Nephron progenitor cell (in vitro differentiated cells): ENCODE data around the gene DCAF11.
A peak's percentile ranks its signal among the peaks of the same experiment; 100 is the strongest.

ENCODE experiments used
- DNase-seq: peaks from one replicate; pipeline ENCODE4 v3.0.0; 2021
- H3K27ac Mint-ChIP-seq: 2 replicates; pipeline ENCODE4 v1.8.0; 2021; ENCODE audit warnings: mild to moderate bottlenecking, moderate library complexity, mixed read lengths
- H3K27me3 Mint-ChIP-seq: 2 replicates; pipeline ENCODE4 v1.8.0; 2021; ENCODE audit warnings: mild to moderate bottlenecking, low read depth, mixed read lengths; ENCODE audit not compliant: poor library complexity
- H3K36me3 Mint-ChIP-seq: 2 replicates; pipeline ENCODE4 v1.8.0; 2021; ENCODE audit warnings: low read depth, mixed read lengths
- H3K4me1 Mint-ChIP-seq: 2 replicates; pipeline ENCODE4 v1.8.0; 2021; ENCODE audit warnings: mixed read lengths
- H3K4me3 Mint-ChIP-seq: 2 replicates; pipeline ENCODE4 v1.8.0; 2021; ENCODE audit warnings: mild to moderate bottlenecking, moderate library complexity, mixed read lengths
- H3K9me3 Mint-ChIP-seq: 2 replicates; pipeline ENCODE4 v1.8.0; 2021; ENCODE audit warnings: mild to moderate bottlenecking, moderate library complexity, mixed read lengths
- TF ChIP-seq, protein P1 (sequence below): fragments of 200-600 bp; sonication (generic); IDR thresholded peaks from 2 replicates; pipeline ENCODE4 v1.5.0; 2021; ENCODE audit warnings: antibody characterized with exemption

The DCAF11 gene

DNA sequence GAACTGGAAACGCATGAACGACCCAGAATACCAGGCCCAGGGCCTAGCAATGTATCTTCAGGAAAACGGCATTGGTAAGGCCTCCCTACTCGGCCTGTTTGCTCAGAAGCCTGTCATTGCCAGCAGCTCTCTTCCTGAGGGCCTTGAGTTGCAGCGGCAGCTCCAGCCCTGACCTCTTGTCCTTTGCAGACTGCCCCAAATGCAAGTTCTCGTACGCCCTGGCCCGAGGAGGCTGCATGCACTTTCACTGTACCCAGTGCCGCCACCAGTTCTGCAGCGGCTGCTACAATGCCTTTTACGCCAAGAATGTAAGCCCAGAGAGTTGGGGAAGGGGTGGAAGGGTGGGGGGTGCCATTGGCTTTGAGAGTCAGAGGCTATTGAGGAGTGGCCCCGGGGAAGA, 42.8 kb downstream of the DCAF11 start:
- TF ChIP-seq, protein P1, sequence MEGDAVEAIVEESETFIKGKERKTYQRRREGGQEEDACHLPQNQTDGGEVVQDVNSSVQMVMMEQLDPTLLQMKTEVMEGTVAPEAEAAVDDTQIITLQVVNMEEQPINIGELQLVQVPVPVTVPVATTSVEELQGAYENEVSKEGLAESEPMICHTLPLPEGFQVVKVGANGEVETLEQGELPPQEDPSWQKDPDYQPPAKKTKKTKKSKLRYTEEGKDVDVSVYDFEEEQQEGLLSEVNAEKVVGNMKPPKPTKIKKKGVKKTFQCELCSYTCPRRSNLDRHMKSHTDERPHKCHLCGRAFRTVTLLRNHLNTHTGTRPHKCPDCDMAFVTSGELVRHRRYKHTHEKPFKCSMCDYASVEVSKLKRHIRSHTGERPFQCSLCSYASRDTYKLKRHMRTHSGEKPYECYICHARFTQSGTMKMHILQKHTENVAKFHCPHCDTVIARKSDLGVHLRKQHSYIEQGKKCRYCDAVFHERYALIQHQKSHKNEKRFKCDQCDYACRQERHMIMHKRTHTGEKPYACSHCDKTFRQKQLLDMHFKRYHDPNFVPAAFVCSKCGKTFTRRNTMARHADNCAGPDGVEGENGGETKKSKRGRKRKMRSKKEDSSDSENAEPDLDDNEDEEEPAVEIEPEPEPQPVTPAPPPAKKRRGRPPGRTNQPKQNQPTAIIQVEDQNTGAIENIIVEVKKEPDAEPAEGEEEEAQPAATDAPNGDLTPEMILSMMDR: no peak
- H3K9me3 Mint-ChIP-seq: no peaks in the 10 kb centered on the region
- H3K27ac Mint-ChIP-seq: peak overlapping the region; percentile 39
- H3K4me3 Mint-ChIP-seq: no peak overlapping the region
- peaks cover 21% of the 10 kb centered on the region for H3K4me1 Mint-ChIP-seq
- DNase-seq: no peak
- no peaks in the 10 kb centered on the region for H3K27me3 Mint-ChIP-seq
- peaks cover 48% of the 10 kb centered on the region for H3K36me3 Mint-ChIP-seq

DNA sequence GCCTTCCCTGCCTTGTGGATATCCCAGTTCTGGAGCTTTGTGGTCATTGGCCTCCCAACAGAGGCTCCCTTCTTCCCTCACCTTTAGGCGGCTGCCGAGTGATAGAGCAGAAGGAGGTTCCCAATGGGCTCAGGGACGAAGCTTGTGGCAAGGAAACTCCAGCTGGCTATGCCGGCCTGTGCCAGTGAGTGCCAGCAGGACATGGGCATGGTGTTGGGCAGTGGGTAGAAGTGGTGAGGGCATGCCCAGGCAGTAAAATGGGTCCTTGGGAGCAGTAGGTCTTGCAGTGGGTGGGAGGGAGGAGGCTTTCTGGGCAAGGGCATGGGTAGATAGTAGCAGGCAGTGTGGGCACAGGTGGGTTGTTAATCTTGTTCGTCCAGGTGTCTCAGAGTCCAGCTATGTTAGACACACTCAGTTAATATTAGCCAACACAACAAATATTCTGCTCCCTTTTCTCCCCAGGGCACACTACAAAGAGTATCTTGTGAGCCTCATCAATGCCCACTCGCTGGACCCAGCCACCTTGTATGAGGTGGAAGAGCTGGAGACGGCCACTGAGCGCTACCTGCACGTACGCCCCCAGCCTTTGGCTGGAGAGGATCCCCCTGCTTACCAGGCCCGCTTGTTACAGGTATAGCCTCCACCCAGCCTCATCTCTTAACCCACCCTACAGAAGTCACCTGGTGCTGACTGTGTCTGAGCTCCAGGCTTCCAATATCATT, 45.4 kb downstream of the DCAF11 start:
- H3K27me3 Mint-ChIP-seq: no peaks in the 10 kb centered on the region
- H3K27ac Mint-ChIP-seq: no peak overlapping the region
- no peak overlapping the region for H3K4me3 Mint-ChIP-seq
- TF ChIP-seq, protein P1: no peak
- H3K9me3 Mint-ChIP-seq: no peaks in the 10 kb centered on the region
- H3K4me1 Mint-ChIP-seq: peaks cover 30% of the 10 kb centered on the region
- H3K36me3 Mint-ChIP-seq: peaks cover 42% of the 10 kb centered on the region
- DNase-seq: no peak

DNA sequence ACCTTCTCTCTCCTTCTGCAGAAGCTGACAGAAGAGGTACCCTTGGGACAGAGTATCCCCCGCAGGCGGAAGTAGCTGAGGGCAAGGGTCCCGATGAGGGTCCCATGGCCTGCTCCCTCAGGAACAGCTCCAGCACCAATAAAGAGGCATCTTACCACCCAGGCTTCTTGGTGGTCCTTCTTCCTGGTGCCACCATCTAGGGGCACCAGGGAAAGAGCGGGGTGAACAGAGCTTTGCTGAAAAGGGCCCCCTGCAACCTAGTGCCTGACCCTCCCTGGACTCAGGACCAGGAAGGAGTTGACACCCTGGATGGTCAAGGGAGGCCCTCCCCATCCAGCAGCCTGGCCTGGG, 45.9 kb downstream of the DCAF11 start:
- TF ChIP-seq, protein P1: no peak
- Mint-ChIP-seq H3K9me3 (no peaks in the 10 kb centered on the region), H3K27me3 (no peaks in the 10 kb centered on the region), H3K4me3 (no peak overlapping the region), H3K36me3 (peaks cover 45% of the 10 kb centered on the region), H3K27ac (no peak overlapping the region), H3K4me1 (peaks cover 30% of the 10 kb centered on the region)
- DNase-seq: no peak

DNA sequence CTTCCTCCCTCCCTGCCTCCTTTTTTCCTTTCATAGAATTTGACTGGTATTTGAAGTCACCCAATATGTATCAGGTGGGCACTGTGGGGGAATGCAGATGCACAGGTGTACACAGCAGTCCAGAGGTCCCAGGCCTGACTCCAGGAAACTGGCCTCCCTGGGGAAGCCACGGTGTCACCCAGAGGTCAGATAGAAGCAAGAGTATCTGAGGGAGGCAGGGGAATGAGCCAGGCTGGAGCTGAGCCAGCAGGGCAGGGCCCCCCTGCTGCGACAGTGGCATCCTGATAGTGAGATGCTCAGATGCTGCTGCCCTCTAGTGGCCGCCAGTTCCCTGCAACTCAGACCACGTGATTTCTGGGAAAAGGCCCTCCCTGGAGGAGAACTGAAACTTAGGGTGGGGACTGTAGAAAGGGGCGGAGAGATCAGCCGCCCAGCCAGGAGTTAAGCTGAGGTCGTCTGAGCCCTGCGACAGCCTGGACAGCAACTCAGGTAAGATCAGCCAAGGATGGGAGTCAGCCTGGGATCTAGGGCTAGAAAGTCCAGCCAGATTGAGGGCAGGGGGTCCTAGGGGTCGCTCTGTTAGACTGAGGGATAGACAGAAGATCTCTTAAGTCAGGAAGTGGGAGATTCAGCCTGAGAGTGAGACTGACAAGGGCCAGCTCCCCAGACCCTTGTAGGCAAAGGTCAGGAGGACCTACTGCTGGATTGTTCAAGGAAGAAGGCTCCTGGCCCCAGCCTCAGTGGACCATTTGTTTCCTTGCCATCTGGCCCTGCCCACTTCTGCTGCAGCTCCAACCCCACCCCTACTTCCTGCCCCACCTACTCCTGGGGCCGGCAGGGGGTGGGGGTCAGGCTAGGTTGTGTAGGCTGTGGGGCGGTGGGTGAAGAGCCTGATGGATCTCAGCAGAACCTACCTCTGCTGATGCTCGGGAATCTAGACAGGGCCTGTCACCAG, 46.5 kb downstream of the DCAF11 start, which contains the start of gene IRF9:
Gene IRF9 (plus strand): TSS at position 416 of the 955 bp plus-strand sequence. CDS start 880 bp downstream, outside the sequence.
- peaks cover 30% of the 10 kb centered on the region for H3K4me1 Mint-ChIP-seq
- H3K27me3 Mint-ChIP-seq: no peaks in the 10 kb centered on the region
- H3K4me3 Mint-ChIP-seq: peak within 1 kb of the TSS; percentile 91
- TF ChIP-seq, protein P1: peak; percentile 90
- H3K36me3 Mint-ChIP-seq: peaks cover 45% of the 10 kb centered on the region
- peak within 1 kb of the TSS; percentile 99 for H3K27ac Mint-ChIP-seq
- peak; percentile 99 for DNase-seq
- no peaks in the 10 kb centered on the region for H3K9me3 Mint-ChIP-seq

DNA sequence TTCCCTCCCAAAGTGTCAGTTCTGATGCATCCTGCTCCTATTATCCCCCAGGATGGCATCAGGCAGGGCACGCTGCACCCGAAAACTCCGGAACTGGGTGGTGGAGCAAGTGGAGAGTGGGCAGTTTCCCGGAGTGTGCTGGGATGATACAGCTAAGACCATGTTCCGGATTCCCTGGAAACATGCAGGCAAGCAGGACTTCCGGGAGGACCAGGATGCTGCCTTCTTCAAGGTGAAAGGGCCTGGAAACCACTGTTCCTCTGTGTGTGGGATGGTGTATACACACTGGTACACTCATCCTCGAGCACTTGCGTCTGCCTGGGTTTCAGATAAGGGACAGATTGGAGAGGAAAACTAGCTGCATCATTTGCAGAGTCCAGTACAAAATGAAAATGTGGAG, 47.5 kb downstream of the DCAF11 start:
- TF ChIP-seq, protein P1: no peak
- peaks cover 47% of the 10 kb centered on the region for H3K36me3 Mint-ChIP-seq
- no peaks in the 10 kb centered on the region for H3K27me3 Mint-ChIP-seq
- peak overlapping the region; percentile 91 for H3K4me3 Mint-ChIP-seq
- H3K4me1 Mint-ChIP-seq: peaks cover 30% of the 10 kb centered on the region
- no peak for DNase-seq
- H3K9me3 Mint-ChIP-seq: no peaks in the 10 kb centered on the region
- peak overlapping the region; percentile 96 for H3K27ac Mint-ChIP-seq
